HG02623 (cell line): ENCODE data around the gene POLR2C.
"Not testable (repeated sequence)": the region's sequence is repeated elsewhere in the genome, so short reads cannot be mapped to it uniquely, and the experiment has no call there.

Source experiments
- ATAC-seq: cut with Tn5 transposase; IDR thresholded peaks from one replicate; pipeline ENCODE4 v1.9.1; 2021; ENCODE audit warnings: moderate library complexity; ENCODE audit not compliant: unreplicated experiment

POLR2C gene

GRCh38 chr16:57462209-57462977 lies at the start of gene POLR2C:
Gene POLR2C, plus strand, starts transcription at chr16:57462679. Its CDS starts 46 bp downstream, at chr16:57462725.
- peak; percentile 77 for ATAC-seq

GRCh38 chr16:57413301-57413730 lies 49.2 kb upstream of the POLR2C start:
- peak; percentile 61 for ATAC-seq

DNA sequence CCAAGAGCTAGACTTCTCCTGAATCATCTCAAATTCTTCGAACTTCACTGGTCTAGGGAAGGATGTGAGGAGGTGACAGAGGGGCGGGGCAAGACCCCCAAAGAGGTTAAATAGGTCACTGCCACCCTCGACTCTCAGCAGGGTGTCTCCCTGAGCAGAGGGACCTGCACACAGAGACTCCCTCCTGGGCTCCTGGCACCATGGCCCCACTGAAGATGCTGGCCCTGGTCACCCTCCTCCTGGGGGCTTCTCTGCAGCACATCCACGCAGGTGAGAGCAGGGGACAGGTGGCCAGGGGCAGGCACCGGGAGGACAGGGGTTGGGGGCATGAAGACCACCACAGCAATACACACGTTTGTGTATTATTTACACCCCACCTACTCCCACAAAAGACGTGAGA lies 48.7 kb upstream of the POLR2C start:
- ATAC-seq: no peak

- no peak for ATAC-seq
Measured at GRCh38 chr16:57416084-57416483, 46.4 kb upstream of the POLR2C start.

GRCh38 chr16:57419506-57419905 lies 43.0 kb upstream of the POLR2C start:
- no peak for ATAC-seq

DNA sequence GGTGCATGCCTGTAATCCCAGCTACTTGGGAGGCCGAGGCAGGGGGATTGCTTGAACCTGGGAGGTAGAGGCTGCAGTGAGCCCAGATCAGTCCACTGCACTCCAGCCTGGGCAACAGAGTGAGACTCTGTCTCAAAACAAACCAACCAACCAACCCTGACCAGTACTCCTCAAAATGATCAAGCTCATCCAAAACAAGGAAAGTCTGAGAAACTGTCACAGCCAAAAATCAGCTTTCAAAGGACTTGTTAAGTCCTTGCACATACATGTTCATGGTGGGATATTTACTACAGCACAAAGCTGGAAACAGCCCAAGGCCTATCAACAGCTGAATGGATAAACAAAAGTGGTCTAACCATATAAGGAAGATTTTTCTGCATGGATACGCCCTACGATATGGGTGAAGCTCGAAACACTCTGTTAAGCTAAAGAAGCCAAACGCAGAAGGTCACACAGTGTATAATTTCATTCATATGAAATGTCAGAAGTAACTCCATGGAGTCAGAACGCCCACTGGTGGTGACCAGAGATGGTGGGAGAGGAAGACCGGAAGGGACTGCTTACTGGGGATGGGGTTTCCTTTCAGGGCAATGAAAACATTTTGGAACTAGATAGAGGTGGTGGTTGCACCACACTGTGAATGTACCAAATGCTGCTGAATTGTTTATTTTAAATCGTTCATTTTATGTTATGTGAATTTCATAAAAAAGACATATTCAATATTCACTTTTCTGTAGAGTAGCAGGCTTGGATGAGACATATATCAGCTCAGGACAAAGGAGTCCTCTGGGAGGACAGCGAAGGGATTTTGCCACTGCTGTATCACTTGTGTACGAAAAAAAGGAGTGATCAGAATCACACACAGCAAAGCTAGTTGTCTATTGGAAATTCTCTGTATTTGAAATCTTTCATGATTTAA lies 40.2 kb upstream of the POLR2C start:
- no peak for ATAC-seq

DNA sequence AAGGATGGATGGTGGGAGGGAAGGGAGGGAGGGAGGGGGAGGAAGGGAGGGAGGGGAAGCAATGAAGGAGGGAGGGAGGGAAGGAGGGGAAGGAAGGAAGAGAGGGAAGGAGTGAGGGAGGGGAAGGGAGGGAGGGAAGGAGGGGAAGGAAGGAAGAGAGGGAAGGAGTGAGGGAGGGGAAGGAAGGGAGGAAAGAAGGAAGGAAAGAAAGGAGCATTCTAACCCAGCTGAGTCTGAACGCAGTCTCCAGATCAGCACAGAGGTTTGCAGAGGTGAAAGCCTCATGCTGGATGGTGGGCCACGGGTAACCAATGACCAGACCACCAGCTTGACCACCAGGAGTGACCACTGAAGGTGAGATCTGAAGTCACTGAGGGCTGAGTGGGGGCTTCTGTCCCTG lies 39.3 kb upstream of the POLR2C start:
- no peak for ATAC-seq

GRCh38 chr16:57424583-57424982 lies 37.9 kb upstream of the POLR2C start:
- ATAC-seq: no peak

- no peak for ATAC-seq
Measured at GRCh38 chr16:57426356-57426755, 36.1 kb upstream of the POLR2C start.

DNA sequence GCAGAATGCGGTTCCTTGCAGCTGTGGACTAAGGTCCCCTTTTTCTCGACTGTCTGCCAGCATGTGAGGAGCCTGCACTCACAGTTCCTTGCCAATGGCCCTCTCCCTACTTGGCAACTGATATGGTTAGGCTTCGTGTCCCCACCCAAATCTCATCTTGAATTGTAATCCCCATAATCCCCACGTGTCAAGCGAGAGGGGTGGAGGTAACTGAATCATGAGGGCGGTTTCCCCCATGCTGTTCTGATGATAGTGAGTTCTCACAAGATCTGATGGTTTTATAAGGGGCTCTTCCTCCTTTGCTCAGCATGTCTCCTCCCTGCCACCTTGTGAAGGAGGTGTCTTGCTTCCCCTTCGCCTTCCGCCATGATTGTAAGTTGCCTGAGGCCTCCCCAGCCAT lies 35.2 kb upstream of the POLR2C start:
- no peak for ATAC-seq

DNA sequence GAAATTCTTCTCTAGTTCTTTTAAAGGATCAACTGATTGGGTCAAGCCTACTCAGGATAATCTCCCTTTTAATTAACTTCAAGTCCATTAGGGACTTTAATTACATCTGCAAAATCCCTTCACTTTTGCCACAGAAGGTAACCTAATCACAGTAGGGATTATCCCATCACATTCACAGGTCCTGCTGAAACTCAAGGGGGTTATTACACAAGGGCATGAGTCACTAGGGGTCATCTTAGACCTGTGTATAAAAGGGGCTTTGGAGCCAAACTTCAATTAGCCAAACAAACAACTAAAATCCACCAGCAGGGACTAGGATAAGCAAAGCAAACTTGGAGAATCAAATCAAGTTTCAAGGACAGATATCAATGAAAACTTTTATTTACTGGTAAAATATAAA lies 34.7 kb upstream of the POLR2C start:
- no peak for ATAC-seq

- no peak for ATAC-seq
Measured at GRCh38 chr16:57430955-57431354, 31.5 kb upstream of the POLR2C start.

- ATAC-seq: no peak
Measured at GRCh38 chr16:57432505-57432904, 30.0 kb upstream of the POLR2C start.

DNA sequence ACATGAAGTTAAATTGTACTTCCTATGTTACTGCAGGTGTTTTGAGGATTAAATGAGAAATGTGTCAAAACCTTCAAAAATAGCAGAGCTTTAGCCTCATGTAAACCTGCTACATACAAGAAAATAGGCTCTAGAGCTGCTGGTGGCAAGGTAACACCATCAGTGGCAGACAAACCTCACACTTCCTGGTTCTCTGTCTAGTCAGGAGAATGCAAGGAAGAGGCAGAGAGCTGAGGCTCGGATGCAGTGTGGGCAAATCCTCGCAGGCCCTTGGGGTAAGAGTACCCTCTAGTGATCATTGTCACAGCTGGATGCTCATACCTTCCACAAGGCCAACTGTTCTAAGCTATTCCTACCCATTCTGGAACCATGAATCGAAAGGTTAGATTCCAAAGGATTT lies 29.5 kb upstream of the POLR2C start:
- no peak for ATAC-seq

GRCh38 chr16:57434003-57434402 lies 28.5 kb upstream of the POLR2C start:
- ATAC-seq: no peak

GRCh38 chr16:57435838-57436237 lies 26.6 kb upstream of the POLR2C start:
- no peak for ATAC-seq

DNA sequence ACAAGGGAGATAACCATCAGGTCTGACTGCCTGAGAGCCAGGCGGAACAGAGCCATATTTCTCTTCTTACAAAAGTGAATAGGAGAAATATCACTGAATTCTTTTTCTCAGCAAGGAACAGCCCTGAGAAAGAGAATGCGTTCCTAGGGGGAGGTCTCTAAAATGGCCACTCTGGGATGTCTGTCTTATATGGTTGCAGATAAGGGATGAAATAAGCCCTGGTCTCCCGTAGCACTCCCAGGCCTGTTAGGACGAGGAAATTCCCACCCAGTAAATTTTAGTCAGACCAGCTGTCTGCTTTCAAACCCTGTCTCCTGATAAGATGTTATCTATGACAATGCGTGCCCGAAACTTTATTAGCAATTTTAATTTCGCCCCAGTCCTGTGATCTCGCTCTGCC lies 22.5 kb upstream of the POLR2C start:
- not testable (repeated sequence) for ATAC-seq

DNA sequence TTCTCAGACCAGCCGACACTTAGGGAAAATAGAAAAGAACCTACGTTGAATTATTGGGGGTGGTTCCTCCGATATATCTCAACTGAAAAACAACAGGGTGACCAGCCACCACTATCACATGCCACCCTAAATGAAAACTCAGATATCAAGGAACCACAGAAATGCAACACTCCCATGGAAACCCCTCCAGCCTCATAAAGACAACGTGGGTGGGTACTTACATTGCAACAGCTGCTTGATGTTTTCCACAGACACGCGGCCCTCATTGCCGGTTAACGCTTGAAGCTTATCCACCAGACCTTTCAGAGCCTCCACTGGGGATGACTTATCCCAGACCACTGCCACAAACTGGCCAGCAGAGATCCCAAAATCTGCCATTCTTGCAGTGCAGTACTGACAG lies 21.9 kb upstream of the POLR2C start:
- not testable (repeated sequence) for ATAC-seq

- no peak for ATAC-seq
Measured at GRCh38 chr16:57444711-57445110, 17.8 kb upstream of the POLR2C start.

DNA sequence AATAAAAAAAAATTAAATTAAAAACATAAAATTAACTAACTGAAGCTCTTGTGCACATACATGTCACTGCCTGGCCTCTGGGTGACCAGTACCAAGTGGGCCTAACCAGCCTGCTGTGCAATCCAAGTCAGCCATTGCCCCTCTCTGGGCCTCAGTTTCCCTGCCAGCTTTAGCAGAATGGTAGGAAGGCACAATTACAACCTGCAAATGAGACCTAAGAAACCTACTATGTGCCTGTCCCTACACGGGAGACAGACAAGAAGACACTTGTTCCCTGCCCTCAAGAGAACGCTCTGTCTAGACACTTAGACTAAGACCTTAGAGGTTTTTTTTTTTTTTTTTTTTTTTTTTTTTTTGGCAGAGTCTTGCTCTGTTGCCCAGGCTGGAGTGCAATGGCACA lies 17.0 kb upstream of the POLR2C start:
- ATAC-seq: no peak

GRCh38 chr16:57446531-57447185 lies 15.8 kb upstream of the POLR2C start:
- peak; percentile 11 for ATAC-seq
